Thoracic aorta (tissue), 2 donors: ENCODE measurements around the gene GARNL3. TPM values are rescaled to one million over a fixed set of nuclear protein-coding genes. Genes with fewer than 3 reads are reported as not detected.

Experiments
- ATAC-seq: fragments of 150-250 bp; one replicate; pipeline ENCODE4 v1.8.0; 2017; ENCODE audit warnings: low read depth; ENCODE audit not compliant: insufficient number of reproducible peaks, low FRiP score
- DNase-seq: peaks from one replicate; pipeline ENCODE4 v3.0.0-alpha.2; 2020; ENCODE audit warnings: low spot score
- H3K27ac ChIP-seq, 2 donors: fragments of 200-600 bp; sonication (generic); 1 replicate in 1 of 2; 2 replicates in 1 of 2; pipeline ENCODE4 v1.5.1; 2016; ENCODE audit warnings: mild to moderate bottlenecking in 2 of 2, moderate library complexity in 2 of 2
- H3K27me3 ChIP-seq: fragments of 200-600 bp; sonication (generic); replicated peaks from 2 replicates; pipeline ENCODE4 v1.6.0; 2016; ENCODE audit warnings: mild to moderate bottlenecking; ENCODE audit not compliant: insufficient read depth
- H3K36me3 ChIP-seq: fragments of 200-600 bp; sonication (generic); one replicate; pipeline ENCODE4 v1.5.1; 2016
- H3K4me1 ChIP-seq, 2 donors: fragments of 200-600 bp; sonication (generic); 1 replicate in 1 of 2; 2 replicates in 1 of 2; pipeline versions ENCODE4 v1.5.1 to v1.6.0; 2016; ENCODE audit warnings: low read depth in 2 of 2, mild to moderate bottlenecking in 1 of 2; ENCODE audit not compliant: control insufficient read depth in 1 of 2
- H3K4me3 ChIP-seq: fragments of 200-600 bp; sonication (generic); 2 replicates; pipeline ENCODE4 v1.5.1; 2016; ENCODE audit warnings: mild to moderate bottlenecking
- H3K9me3 ChIP-seq: fragments of 200-600 bp; sonication (generic); 2 replicates; pipeline ENCODE4 v1.5.1; 2016
- total RNA-seq, 2 donors: library from RNA; depleted of rRNA; stranded (reverse); fragments of >200 nt; gene quantifications; one replicate each; pipeline versions ENCODE4 v1.1.0 to v1.2.3, GENCODE V29; 2016
- TF ChIP-seq, protein P1 (sequence below): fragments of 200-600 bp; sonication (generic); IDR thresholded peaks from one replicate; pipeline ENCODE4 v1.5.1; 2019; ENCODE audit warnings: antibody characterized with exemption

GARNL3 gene
- total RNA-seq: 10 to 100 TPM; 59.3 to 63.4 TPM

- Histone ChIP-seq H3K27me3 (no peaks in the 10 kb centered on the region), H3K4me3 (no peak within 1 kb of the TSS), H3K4me1 (peaks cover 4 to 69% of the 10 kb centered on the region in 2 donors), H3K36me3 (no peaks in the 10 kb centered on the region), H3K27ac (peak within 1 kb of the TSS; percentile 2 to 51), H3K9me3 (no peaks in the 10 kb centered on the region)
- DNase-seq (no peak), ATAC-seq (no peak)
- TF ChIP-seq, protein P1, sequence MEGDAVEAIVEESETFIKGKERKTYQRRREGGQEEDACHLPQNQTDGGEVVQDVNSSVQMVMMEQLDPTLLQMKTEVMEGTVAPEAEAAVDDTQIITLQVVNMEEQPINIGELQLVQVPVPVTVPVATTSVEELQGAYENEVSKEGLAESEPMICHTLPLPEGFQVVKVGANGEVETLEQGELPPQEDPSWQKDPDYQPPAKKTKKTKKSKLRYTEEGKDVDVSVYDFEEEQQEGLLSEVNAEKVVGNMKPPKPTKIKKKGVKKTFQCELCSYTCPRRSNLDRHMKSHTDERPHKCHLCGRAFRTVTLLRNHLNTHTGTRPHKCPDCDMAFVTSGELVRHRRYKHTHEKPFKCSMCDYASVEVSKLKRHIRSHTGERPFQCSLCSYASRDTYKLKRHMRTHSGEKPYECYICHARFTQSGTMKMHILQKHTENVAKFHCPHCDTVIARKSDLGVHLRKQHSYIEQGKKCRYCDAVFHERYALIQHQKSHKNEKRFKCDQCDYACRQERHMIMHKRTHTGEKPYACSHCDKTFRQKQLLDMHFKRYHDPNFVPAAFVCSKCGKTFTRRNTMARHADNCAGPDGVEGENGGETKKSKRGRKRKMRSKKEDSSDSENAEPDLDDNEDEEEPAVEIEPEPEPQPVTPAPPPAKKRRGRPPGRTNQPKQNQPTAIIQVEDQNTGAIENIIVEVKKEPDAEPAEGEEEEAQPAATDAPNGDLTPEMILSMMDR: no peak
Measured at GRCh38 chr9:127264462-127265219, at the start of gene GARNL3. GARNL3 (plus strand) TSS chr9:127264774; CDS start chr9:127264878, 104 bp downstream.

GRCh38 chr9:127215268-127216209, 49.0 kb upstream of the GARNL3 start:
- TF ChIP-seq, protein P1: no peak
- Histone ChIP-seq H3K9me3 (no peaks in the 10 kb centered on the region), H3K27me3 (no peaks in the 10 kb centered on the region), H3K27ac (no peak overlapping the region), H3K4me3 (no peak overlapping the region), H3K36me3 (no peaks in the 10 kb centered on the region), H3K4me1 (peaks cover 0 to 5% of the 10 kb centered on the region in 2 donors)
- no peak for ATAC-seq
- no peak for DNase-seq

GRCh38 chr9:127216210-127216887, 48.2 kb upstream of the GARNL3 start:
- DNase-seq (no peak), ATAC-seq (no peak)
- TF ChIP-seq, protein P1: no peak
- Histone ChIP-seq H3K36me3 (no peaks in the 10 kb centered on the region), H3K4me1 (peaks cover 0 to 5% of the 10 kb centered on the region in 2 donors), H3K4me3 (no peak overlapping the region), H3K27ac (no peak overlapping the region), H3K27me3 (no peaks in the 10 kb centered on the region), H3K9me3 (no peaks in the 10 kb centered on the region)

DNA sequence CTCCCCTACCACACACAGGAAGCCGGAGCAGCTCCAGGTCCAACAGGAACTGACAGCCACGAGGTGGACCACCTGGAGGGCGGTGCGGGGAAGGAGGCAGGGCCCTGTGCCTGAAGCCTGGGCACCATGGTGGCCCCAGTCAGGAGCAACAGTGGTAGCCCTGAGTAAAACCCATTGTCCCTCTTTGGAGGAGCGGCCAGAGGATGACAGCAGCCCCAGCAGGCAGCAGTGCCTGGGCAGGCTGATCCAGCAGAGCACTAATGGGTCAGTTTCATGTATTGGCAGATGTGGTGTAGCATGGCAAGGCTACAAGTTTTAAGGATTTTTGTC, 47.7 kb upstream of the GARNL3 start:
- Histone ChIP-seq H3K36me3 (no peaks in the 10 kb centered on the region), H3K27ac (no peak overlapping the region), H3K9me3 (no peaks in the 10 kb centered on the region), H3K4me3 (no peak overlapping the region), H3K4me1 (peaks cover 0 to 5% of the 10 kb centered on the region in 2 donors), H3K27me3 (no peaks in the 10 kb centered on the region)
- ATAC-seq (no peak), DNase-seq (no peak)
- TF ChIP-seq, protein P1: no peak

DNA sequence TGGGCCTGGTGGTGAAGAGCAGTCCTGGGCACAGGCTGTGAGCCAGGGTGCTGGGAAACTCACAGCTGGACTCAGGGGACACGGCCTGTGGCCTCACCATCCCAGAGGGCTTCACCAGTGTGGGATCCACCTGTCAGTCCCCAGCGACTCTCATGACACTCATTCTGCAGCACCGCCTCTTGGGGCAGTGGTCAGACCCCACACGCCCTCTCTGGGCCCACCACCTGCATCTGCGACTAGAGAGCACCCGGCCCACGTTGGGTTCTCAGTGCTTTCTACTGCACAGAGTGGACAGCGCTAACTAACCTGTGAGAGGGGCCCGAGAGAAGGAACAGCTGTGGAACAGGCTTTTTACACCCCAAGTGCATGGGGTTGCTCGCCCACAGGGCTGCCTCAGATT, 45.8 kb upstream of the GARNL3 start:
- DNase-seq (no peak), ATAC-seq (no peak)
- TF ChIP-seq, protein P1: no peak
- Histone ChIP-seq H3K27me3 (no peaks in the 10 kb centered on the region), H3K4me3 (no peak overlapping the region), H3K4me1 (peaks cover 0 to 8% of the 10 kb centered on the region in 2 donors), H3K36me3 (no peaks in the 10 kb centered on the region), H3K9me3 (no peaks in the 10 kb centered on the region), H3K27ac (no peak overlapping the region)
